Stimulated activated CD4-positive, alpha-beta T cell treated with anti-CD3 and anti-CD28 coated beads, Interleukin-15, amount 100 ng/mL, for 48 hours (primary cell): ENCODE data around the gene EED.

Source experiments
- DNase-seq, 2 donors: peaks; one replicate each; pipeline ENCODE4 v3.0.0-alpha.2; 2020; ENCODE audit warnings: low read depth in 2 of 2

EED gene

GRCh38 chr11:86244522-86245368, at the start of gene EED:
EED (plus strand) TSS chr11:86244753; CDS start chr11:86245230, 477 bp downstream.
- DNase-seq = peak; percentile 92 to 94

GRCh38 chr11:86194998-86195397, 49.6 kb upstream of the EED start:
- DNase-seq = no peak

- no peak for DNase-seq
These were observed 48.4 kb upstream of the EED start for GRCh38 chr11:86196085-86196696.

- DNase-seq = no peak
These were observed 47.6 kb upstream of the EED start for GRCh38 chr11:86196913-86197312.

- no peak for DNase-seq
These were observed 47.1 kb upstream of the EED start for GRCh38 chr11:86197448-86197847.

- DNase-seq = no peak
These were observed 46.4 kb upstream of the EED start for GRCh38 chr11:86198139-86198538.

- no peak for DNase-seq
These were observed 45.2 kb upstream of the EED start for GRCh38 chr11:86199354-86199753.

GRCh38 chr11:86201371-86201884, 43.1 kb upstream of the EED start:
- no peak for DNase-seq

GRCh38 chr11:86202013-86202336, 42.6 kb upstream of the EED start:
- DNase-seq = no peak

- DNase-seq = no peak
These were observed 40.2 kb upstream of the EED start for GRCh38 chr11:86204356-86204755.

GRCh38 chr11:86205421-86206336, 38.9 kb upstream of the EED start:
- DNase-seq = no peak

GRCh38 chr11:86206337-86206695, 38.2 kb upstream of the EED start:
- no peak for DNase-seq

- DNase-seq = no peak
These were observed 37.1 kb upstream of the EED start for GRCh38 chr11:86207413-86207812.

- DNase-seq = no peak
These were observed 36.0 kb upstream of the EED start for GRCh38 chr11:86208572-86208971.

- DNase-seq = no peak
These were observed 34.5 kb upstream of the EED start for GRCh38 chr11:86209806-86210657.

GRCh38 chr11:86210898-86211297, 33.7 kb upstream of the EED start:
- DNase-seq = no peak

GRCh38 chr11:86211619-86212018, 32.9 kb upstream of the EED start:
- no peak for DNase-seq

- DNase-seq = no peak
These were observed 32.4 kb upstream of the EED start for GRCh38 chr11:86212019-86212611.

GRCh38 chr11:86214710-86215109, 29.8 kb upstream of the EED start:
- DNase-seq = peak; percentile 68 to 75

- peak; percentile 24 to 63 for DNase-seq
These were observed 26.1 kb upstream of the EED start for GRCh38 chr11:86218125-86219084.
